ENCODE measurements around the gene PPP1R10.

The PPP1R10 gene

GRCh38 chr6:30554962-30555815 is 61.9 kb downstream of the PPP1R10 start:
- no peak for DNase-seq

DNA sequence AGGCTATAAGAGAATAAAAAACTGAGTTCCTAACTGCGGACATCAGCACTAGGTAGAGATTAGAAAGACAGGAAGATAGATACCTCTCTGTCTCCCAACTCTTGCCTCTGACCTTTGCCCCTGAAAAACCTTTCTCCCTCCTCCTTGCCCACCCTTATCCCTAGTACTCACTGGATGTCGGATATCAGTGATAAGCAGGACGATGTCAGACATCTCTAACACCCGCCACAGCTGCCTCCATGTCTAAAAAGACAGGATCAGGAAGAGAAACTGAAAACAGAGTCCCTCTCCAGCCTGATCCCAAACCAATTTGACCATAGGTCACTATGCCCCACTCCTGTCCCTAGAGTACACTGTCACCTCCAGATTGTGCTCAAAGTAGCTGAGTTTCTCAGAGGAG is 62.6 kb downstream of the PPP1R10 start:
- no peak for DNase-seq
